A673 (cell line): ENCODE measurements around the gene CDYL2. TPM values are rescaled to one million over a fixed set of nuclear protein-coding genes. Genes with fewer than 3 reads are reported as not detected.
A peak's percentile ranks its signal among the peaks of the same experiment; 100 is the strongest.

ENCODE experiments used
- BruUV-seq: library from RNA; stranded (reverse); fragments of 400-500 nt; replicated peaks from 2 replicates; lab custom pipeline; 2021; lab: Mats Ljungman, UMichigan
- CTCF ChIA-PET: fragments of 300-600 bp; sonication (Branson Sonifier 250); formaldehyde crosslinking; loops from one replicate; lab custom pipeline; 2022; ENCODE audit warnings: antibody characterized with exemption; lab: Charles Lee
- POLR2A ChIA-PET: fragments of 300-600 bp; sonication (Branson Sonifier 250); formaldehyde crosslinking; loops from one replicate; lab custom pipeline; 2022; ENCODE audit warnings: antibody characterized with exemption; ENCODE audit not compliant: low non-redundant PET; lab: Charles Lee
- DNase-seq: peaks from one replicate; pipeline ENCODE4 v3.0.0-alpha.2; 2015; ENCODE audit warnings: low spot score
- H3K27ac ChIP-seq: fragments of 200-600 bp; sonication (generic); 2 replicates; pipeline ENCODE4 v1.5.1; 2016; ENCODE audit warnings: mixed run types, low read depth, mild to moderate bottlenecking, mixed read lengths, antibody characterized with exemption, low read length; ENCODE audit not compliant: poor library complexity, severe bottlenecking
- H3K27me3 ChIP-seq: fragments of 200-600 bp; sonication (generic); replicated peaks from 2 replicates; pipeline ENCODE4 v1.6.1; 2017; ENCODE audit warnings: mixed run types, low read depth, mild to moderate bottlenecking, mixed read lengths, antibody characterized with exemption, low read length; ENCODE audit not compliant: insufficient read depth, poor library complexity
- H3K36me3 ChIP-seq: fragments of 200-600 bp; sonication (generic); 2 replicates; pipeline ENCODE4 v1.6.1; 2016; ENCODE audit warnings: mixed run types, mild to moderate bottlenecking, mixed read lengths, antibody characterized with exemption, low read length; ENCODE audit not compliant: insufficient read depth, poor library complexity, severe bottlenecking
- H3K4me1 ChIP-seq: fragments of 200-600 bp; sonication (generic); 2 replicates; pipeline ENCODE4 v1.6.1; 2017; ENCODE audit warnings: mixed run types, mild to moderate bottlenecking, mixed read lengths, antibody characterized with exemption, low read length; ENCODE audit not compliant: insufficient read depth, poor library complexity, severe bottlenecking
- H3K4me3 ChIP-seq: fragments of 200-600 bp; sonication (generic); 2 replicates; pipeline ENCODE4 v1.5.1; 2016; ENCODE audit warnings: low read depth, mixed run types, mild to moderate bottlenecking, mixed read lengths, low read length; ENCODE audit not compliant: poor library complexity, severe bottlenecking
- H3K9me3 ChIP-seq: fragments of 200-600 bp; sonication (generic); 2 replicates; pipeline ENCODE4 v1.6.1; 2016; ENCODE audit warnings: mixed run types, low read depth, mild to moderate bottlenecking, mixed read lengths, antibody characterized with exemption, low read length; ENCODE audit not compliant: poor library complexity, severe bottlenecking
- CTCF ChIP-seq: fragments of 300-800, 200-600 bp; sonication (generic); conservative IDR thresholded peaks from 2 replicates; pipeline ENCODE4 v1.5.1; 2017; ENCODE audit warnings: low read depth, mild to moderate bottlenecking, antibody characterized with exemption, low read length, moderate library complexity, mixed read lengths
- EZH2 ChIP-seq: fragments of 200-600 bp; sonication (generic); IDR thresholded peaks from 2 replicates; pipeline ENCODE4 v1.6.1; 2017; ENCODE audit warnings: borderline replicate concordance, low read depth, mild to moderate bottlenecking, mixed read lengths, antibody characterized with exemption, low read length; ENCODE audit not compliant: poor library complexity, severe bottlenecking
- intact Hi-C: fragments of 100-400 bp; cut with micrococcal nuclease; formaldehyde crosslinking; loops from one replicate; pipeline ENCODE4 v1.10.0; 2022; ENCODE audit not compliant: unreplicated experiment
- total RNA-seq: library from RNA; stranded (reverse); gene quantifications from 2 replicates; pipeline ENCODE4 v1.2.3, GENCODE V29; 2021

CDYL2 gene
- total RNA-seq, 1 experiment from 2014 or later: 0.64 TPM

- no peak for TF ChIP-seq CTCF
- no peak for TF ChIP-seq EZH2
- ChIA-PET CTCF (no interaction called here), POLR2A (no interaction called here)
- no peak for DNase-seq
- Histone ChIP-seq H3K9me3 (no peaks in the 10 kb centered on the region), H3K27me3 (no peaks in the 10 kb centered on the region), H3K4me3 (no peak overlapping the region), H3K36me3 (no peaks in the 10 kb centered on the region), H3K27ac (no peak overlapping the region), H3K4me1 (no peaks in the 10 kb centered on the region)
- BruUV-seq: no TSS peak
- intact Hi-C loops: no loop called here
Measured at GRCh38 chr16:80754476-80754875, 49.9 kb downstream of the CDYL2 start.

GRCh38 chr16:80752541-80752940 lies 51.9 kb downstream of the CDYL2 start:
- Histone ChIP-seq H3K36me3 (no peaks in the 10 kb centered on the region), H3K4me3 (no peak overlapping the region), H3K4me1 (no peaks in the 10 kb centered on the region), H3K27ac (no peak overlapping the region), H3K27me3 (no peaks in the 10 kb centered on the region), H3K9me3 (no peaks in the 10 kb centered on the region)
- BruUV-seq: no TSS peak
- TF ChIP-seq CTCF: no peak
- TF ChIP-seq EZH2: no peak
- intact Hi-C loops: no loop called here
- POLR2A ChIA-PET: no interaction called here
- DNase-seq: no peak
- CTCF ChIA-PET: no interaction called here

- Histone ChIP-seq H3K36me3 (no peaks in the 10 kb centered on the region), H3K9me3 (no peaks in the 10 kb centered on the region), H3K27me3 (peaks cover 4% of the 10 kb centered on the region), H3K27ac (no peak overlapping the region), H3K4me3 (no peak overlapping the region), H3K4me1 (no peaks in the 10 kb centered on the region)
- peak; percentile 5 for DNase-seq
- no TSS peak for BruUV-seq
- no peak for TF ChIP-seq CTCF
- POLR2A ChIA-PET: no interaction called here
- intact Hi-C loops: no loop called here
- CTCF ChIA-PET: no interaction called here
Measured at GRCh38 chr16:80751167-80751566, 53.2 kb downstream of the CDYL2 start.
